ENCODE measurements around the gene SELENON.

Gene SELENON

GRCh38 chr1:25809929-25810328 lies 9.9 kb downstream of the SELENON start:
- no peak overlapping the region for H3K4me3 ChIP-seq (ENCODE audit: low read length)
- no peak for DNase-seq (ENCODE audit: low read depth)
- TF ChIP-seq CTCF (IDR thresholded peaks at IDR 0.05; ENCODE audit: insufficient read depth, low read depth, low read length, missing control alignments): no peak

GRCh38 chr1:25810341-25811299 lies 10.6 kb downstream of the SELENON start:
- H3K4me3 ChIP-seq (ENCODE audit: low read length): no peak overlapping the region
- peak; percentile 84 for TF ChIP-seq CTCF (IDR thresholded peaks at IDR 0.05; ENCODE audit: insufficient read depth, low read depth, low read length, missing control alignments)
- peak; percentile 53 for DNase-seq (ENCODE audit: low read depth)

- no peak for TF ChIP-seq CTCF (IDR thresholded peaks at IDR 0.05; ENCODE audit: insufficient read depth, low read depth, low read length, missing control alignments)
- DNase-seq (ENCODE audit: low read depth): no peak
- H3K4me3 ChIP-seq (ENCODE audit: low read length): no peak overlapping the region
Measured at GRCh38 chr1:25811384-25812082, 11.5 kb downstream of the SELENON start.

- no peak overlapping the region for H3K4me3 ChIP-seq (ENCODE audit: low read length)
- no peak for TF ChIP-seq CTCF (IDR thresholded peaks at IDR 0.05; ENCODE audit: insufficient read depth, low read depth, low read length, missing control alignments)
- DNase-seq (ENCODE audit: low read depth): no peak
Measured at GRCh38 chr1:25813071-25813733, 13.2 kb downstream of the SELENON start.

GRCh38 chr1:25813734-25814471 lies 13.9 kb downstream of the SELENON start:
- no peak for TF ChIP-seq CTCF (IDR thresholded peaks at IDR 0.05; ENCODE audit: insufficient read depth, low read depth, low read length, missing control alignments)
- no peak overlapping the region for H3K4me3 ChIP-seq (ENCODE audit: low read length)
- no peak for DNase-seq (ENCODE audit: low read depth)

- TF ChIP-seq CTCF (IDR thresholded peaks at IDR 0.05; ENCODE audit: insufficient read depth, low read depth, low read length, missing control alignments): no peak
- H3K4me3 ChIP-seq (ENCODE audit: low read length): no peak overlapping the region
- no peak for DNase-seq (ENCODE audit: low read depth)
Measured at GRCh38 chr1:25814549-25815087, 14.6 kb downstream of the SELENON start.
